ENCODE results near the gene NRXN3.

The NRXN3 gene

DNA sequence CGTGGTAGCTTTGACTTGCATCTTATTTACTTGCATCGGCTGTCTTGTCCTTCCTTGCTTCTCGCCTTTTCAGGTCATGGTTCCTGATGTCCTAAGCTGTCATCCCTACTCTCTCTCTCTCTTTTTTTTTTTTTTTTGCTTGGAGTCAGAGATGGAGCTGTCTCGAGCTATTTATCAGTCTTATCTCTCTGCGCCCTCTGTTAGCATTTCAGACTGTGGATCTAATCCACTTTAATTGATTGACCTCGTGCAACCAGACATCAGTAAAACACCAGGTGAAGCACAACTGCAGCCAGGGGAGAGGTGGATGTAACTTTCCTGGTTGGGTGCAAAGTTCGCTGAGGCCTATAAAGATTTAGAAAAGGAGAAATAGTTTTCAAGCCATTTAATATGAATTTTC, 1486.3 kb downstream of the NRXN3 start:
- TF ChIP-seq, protein P1, sequence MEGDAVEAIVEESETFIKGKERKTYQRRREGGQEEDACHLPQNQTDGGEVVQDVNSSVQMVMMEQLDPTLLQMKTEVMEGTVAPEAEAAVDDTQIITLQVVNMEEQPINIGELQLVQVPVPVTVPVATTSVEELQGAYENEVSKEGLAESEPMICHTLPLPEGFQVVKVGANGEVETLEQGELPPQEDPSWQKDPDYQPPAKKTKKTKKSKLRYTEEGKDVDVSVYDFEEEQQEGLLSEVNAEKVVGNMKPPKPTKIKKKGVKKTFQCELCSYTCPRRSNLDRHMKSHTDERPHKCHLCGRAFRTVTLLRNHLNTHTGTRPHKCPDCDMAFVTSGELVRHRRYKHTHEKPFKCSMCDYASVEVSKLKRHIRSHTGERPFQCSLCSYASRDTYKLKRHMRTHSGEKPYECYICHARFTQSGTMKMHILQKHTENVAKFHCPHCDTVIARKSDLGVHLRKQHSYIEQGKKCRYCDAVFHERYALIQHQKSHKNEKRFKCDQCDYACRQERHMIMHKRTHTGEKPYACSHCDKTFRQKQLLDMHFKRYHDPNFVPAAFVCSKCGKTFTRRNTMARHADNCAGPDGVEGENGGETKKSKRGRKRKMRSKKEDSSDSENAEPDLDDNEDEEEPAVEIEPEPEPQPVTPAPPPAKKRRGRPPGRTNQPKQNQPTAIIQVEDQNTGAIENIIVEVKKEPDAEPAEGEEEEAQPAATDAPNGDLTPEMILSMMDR (IDR thresholded peaks at IDR 0.05; ENCODE audit: low read length) = no peak
- TF ChIP-seq EZH2 (IDR thresholded peaks at IDR 0.05; ENCODE audit: borderline replicate concordance, low read length) = no peak
- Histone ChIP-seq H3K9me3 (ENCODE audit: low read length) (no peaks in the 10 kb centered on the region), H3K4me2 (ENCODE audit: low read length) (no peak overlapping the region), H3K27me3 (ENCODE audit: insufficient read depth, low read length) (no peaks in the 10 kb centered on the region), H3K27ac (ENCODE audit: low read depth, low read length, poor library complexity, severe bottlenecking) (no peak overlapping the region), H3K9ac (ENCODE audit: low read length) (no peak overlapping the region), H3F3A (ENCODE audit: insufficient read depth, low read length) (no peaks in the 10 kb centered on the region), H3K4me1 (ENCODE audit: insufficient read depth, low read length, severe bottlenecking) (no peaks in the 10 kb centered on the region), H3K79me2 (ENCODE audit: insufficient read depth, low read length) (no peaks in the 10 kb centered on the region), H3K9me2 (ENCODE audit: low read depth, low read length) (no peaks in the 10 kb centered on the region), H3K36me3 (ENCODE audit: insufficient read depth, low read length) (no peaks in the 10 kb centered on the region), H3K4me3 (ENCODE audit: low read depth, low read length, poor library complexity, severe bottlenecking) (no peak overlapping the region), H2AFZ (ENCODE audit: low read length) (no peak overlapping the region), H4K20me1 (ENCODE audit: insufficient read depth, low read length) (no peaks in the 10 kb centered on the region)

DNA sequence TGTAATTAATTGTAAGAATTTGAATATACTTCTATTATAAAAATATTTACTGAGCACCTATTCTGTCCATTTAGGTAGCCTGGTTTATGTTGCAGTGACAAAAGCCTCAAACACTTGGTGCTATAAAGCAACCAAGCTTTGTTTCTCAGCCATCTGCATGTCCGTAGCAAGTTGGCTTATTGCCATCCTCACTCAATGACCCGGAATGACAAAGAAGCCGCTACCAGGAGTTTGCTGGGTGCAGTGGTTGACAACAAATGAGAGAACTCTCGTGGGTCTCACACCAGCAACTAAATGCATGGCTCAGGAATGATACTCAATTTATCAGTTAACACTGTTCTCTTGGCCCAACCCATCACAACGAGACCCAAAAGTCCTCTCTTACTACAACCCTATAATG, 1488.0 kb downstream of the NRXN3 start:
- H3K27me3 ChIP-seq (ENCODE audit: insufficient read depth, low read length) = no peaks in the 10 kb centered on the region
- no peak overlapping the region for H3K4me3 ChIP-seq (ENCODE audit: low read depth, low read length, poor library complexity, severe bottlenecking)
- H3K27ac ChIP-seq (ENCODE audit: low read depth, low read length, poor library complexity, severe bottlenecking) = no peak overlapping the region
- no peaks in the 10 kb centered on the region for H3K9me3 ChIP-seq (ENCODE audit: low read length)
- no peaks in the 10 kb centered on the region for H3K36me3 ChIP-seq (ENCODE audit: insufficient read depth, low read length)
- TF ChIP-seq, protein P1 (IDR thresholded peaks at IDR 0.05; ENCODE audit: low read length) = no peak
- TF ChIP-seq EZH2 (IDR thresholded peaks at IDR 0.05; ENCODE audit: borderline replicate concordance, low read length) = no peak
- H3K4me2 ChIP-seq (ENCODE audit: low read length) = no peak overlapping the region
- H3F3A ChIP-seq (ENCODE audit: insufficient read depth, low read length) = no peaks in the 10 kb centered on the region
- H3K9ac ChIP-seq (ENCODE audit: low read length) = no peak overlapping the region
- no peak overlapping the region for H2AFZ ChIP-seq (ENCODE audit: low read length)
- no peaks in the 10 kb centered on the region for H3K4me1 ChIP-seq (ENCODE audit: insufficient read depth, low read length, severe bottlenecking)
- no peaks in the 10 kb centered on the region for H3K79me2 ChIP-seq (ENCODE audit: insufficient read depth, low read length)
- no peaks in the 10 kb centered on the region for H3K9me2 ChIP-seq (ENCODE audit: low read depth, low read length)
- no peaks in the 10 kb centered on the region for H4K20me1 ChIP-seq (ENCODE audit: insufficient read depth, low read length)

DNA sequence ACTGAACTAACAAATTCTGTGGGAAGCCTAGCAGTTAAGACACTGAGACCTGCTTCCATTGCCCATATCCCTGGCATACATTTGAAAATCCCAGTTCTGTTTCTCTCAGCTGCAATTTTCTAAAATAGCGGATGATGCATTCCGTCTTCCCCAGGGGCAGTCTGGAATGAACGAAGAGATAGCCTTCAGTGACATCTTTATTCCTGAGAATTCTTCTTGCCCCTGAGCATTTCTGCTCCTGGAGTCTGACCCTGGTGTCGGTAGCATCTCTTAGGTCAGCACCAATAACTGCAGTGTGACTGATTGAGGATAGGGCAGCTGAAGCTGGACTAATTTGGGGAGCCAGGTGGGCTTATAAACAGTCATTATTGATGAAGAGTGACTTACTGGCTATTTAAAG, 1488.6 kb downstream of the NRXN3 start:
- Histone ChIP-seq H3K4me1 (ENCODE audit: insufficient read depth, low read length, severe bottlenecking) (no peaks in the 10 kb centered on the region), H4K20me1 (ENCODE audit: insufficient read depth, low read length) (no peaks in the 10 kb centered on the region), H3K79me2 (ENCODE audit: insufficient read depth, low read length) (no peaks in the 10 kb centered on the region), H3K27ac (ENCODE audit: low read depth, low read length, poor library complexity, severe bottlenecking) (no peak overlapping the region), H3K4me2 (ENCODE audit: low read length) (no peak overlapping the region), H3K27me3 (ENCODE audit: insufficient read depth, low read length) (no peaks in the 10 kb centered on the region), H3K9me2 (ENCODE audit: low read depth, low read length) (no peaks in the 10 kb centered on the region), H2AFZ (ENCODE audit: low read length) (no peak overlapping the region), H3K9me3 (ENCODE audit: low read length) (no peaks in the 10 kb centered on the region), H3K9ac (ENCODE audit: low read length) (no peak overlapping the region), H3K36me3 (ENCODE audit: insufficient read depth, low read length) (no peaks in the 10 kb centered on the region), H3K4me3 (ENCODE audit: low read depth, low read length, poor library complexity, severe bottlenecking) (no peak overlapping the region), H3F3A (ENCODE audit: insufficient read depth, low read length) (no peaks in the 10 kb centered on the region)
- no peak for TF ChIP-seq EZH2 (IDR thresholded peaks at IDR 0.05; ENCODE audit: borderline replicate concordance, low read length)
- TF ChIP-seq, protein P1 (IDR thresholded peaks at IDR 0.05; ENCODE audit: low read length) = no peak

Measured in OCI-LY1 (cell line).